ENCODE data around the gene UBALD1. TPM values are rescaled to one million over a fixed set of nuclear protein-coding genes. Genes with fewer than 3 reads are reported as not detected.

UBALD1 gene
- total RNA-seq, 1 donor from 2014 or later: 54.6 TPM

DNA sequence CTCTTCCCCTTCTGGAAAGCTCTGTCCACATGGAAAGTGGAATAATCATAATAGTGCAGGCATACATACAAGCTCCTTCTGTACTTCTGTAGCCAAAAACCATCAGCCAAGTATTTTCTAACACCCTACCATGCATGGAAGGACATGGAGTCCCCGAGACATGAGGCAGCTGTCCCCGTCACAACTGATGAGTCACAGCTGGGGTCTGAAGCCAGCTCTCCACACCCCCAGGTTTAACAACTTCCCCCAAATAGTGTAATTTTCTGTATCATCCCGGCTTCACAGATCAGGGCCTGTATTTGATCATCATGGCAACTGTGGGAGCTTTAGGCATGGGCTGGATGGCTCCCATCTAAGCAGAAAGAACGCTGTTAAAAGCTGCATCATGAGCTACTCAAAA lies 42.0 kb downstream of the UBALD1 start:
- Mint-ChIP-seq H3K9me3 (ENCODE audit: unreplicated experiment) (no peaks in the 10 kb centered on the region), H3K27me3 (ENCODE audit: unreplicated experiment) (no peaks in the 10 kb centered on the region), H3K36me3 (ENCODE audit: unreplicated experiment) (no peaks in the 10 kb centered on the region), H3K4me3 (ENCODE audit: unreplicated experiment) (no peak overlapping the region), H3K27ac (ENCODE audit: unreplicated experiment) (no peak overlapping the region), H3K4me1 (ENCODE audit: low read depth, unreplicated experiment) (no peaks in the 10 kb centered on the region)
- TF ChIP-seq, protein P1, sequence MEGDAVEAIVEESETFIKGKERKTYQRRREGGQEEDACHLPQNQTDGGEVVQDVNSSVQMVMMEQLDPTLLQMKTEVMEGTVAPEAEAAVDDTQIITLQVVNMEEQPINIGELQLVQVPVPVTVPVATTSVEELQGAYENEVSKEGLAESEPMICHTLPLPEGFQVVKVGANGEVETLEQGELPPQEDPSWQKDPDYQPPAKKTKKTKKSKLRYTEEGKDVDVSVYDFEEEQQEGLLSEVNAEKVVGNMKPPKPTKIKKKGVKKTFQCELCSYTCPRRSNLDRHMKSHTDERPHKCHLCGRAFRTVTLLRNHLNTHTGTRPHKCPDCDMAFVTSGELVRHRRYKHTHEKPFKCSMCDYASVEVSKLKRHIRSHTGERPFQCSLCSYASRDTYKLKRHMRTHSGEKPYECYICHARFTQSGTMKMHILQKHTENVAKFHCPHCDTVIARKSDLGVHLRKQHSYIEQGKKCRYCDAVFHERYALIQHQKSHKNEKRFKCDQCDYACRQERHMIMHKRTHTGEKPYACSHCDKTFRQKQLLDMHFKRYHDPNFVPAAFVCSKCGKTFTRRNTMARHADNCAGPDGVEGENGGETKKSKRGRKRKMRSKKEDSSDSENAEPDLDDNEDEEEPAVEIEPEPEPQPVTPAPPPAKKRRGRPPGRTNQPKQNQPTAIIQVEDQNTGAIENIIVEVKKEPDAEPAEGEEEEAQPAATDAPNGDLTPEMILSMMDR (IDR thresholded peaks at IDR 0.05; ENCODE audit: partially characterized antibody, unreplicated experiment): no peak
- DNase-seq: no peak

DNA sequence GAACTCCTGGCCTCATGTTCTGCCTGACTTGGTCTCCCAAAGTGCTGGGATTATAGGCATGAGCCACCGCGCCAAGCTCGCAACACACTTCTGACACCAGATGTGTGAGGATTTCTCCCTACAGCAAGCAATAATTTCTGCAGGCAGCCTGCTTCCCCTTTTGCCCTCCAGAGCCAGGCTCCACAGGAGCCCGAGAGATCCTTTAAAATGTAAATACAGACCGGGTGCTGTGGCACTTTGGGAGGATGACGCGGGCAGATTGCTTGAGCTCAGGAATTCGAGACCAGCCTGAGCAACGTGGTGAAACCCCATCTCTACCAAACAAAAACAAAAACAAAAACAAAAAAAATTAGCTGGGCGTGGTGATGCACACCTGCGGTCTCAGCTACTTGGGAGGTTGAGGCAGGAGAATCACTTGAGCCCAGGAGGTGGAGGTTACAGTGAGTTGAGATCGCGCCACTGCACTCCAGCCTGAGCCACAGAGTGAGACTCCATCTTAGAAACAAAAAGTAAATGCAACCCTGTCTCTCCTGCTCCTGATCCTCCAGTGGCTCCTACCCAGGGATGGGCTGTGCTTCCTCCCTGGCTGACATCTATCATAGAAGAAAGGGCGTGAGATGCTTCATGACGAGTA lies 43.9 kb downstream of the UBALD1 start:
- H3K4me3 Mint-ChIP-seq (ENCODE audit: unreplicated experiment): no peak overlapping the region
- no peaks in the 10 kb centered on the region for H3K4me1 Mint-ChIP-seq (ENCODE audit: low read depth, unreplicated experiment)
- no peak overlapping the region for H3K27ac Mint-ChIP-seq (ENCODE audit: unreplicated experiment)

DNA sequence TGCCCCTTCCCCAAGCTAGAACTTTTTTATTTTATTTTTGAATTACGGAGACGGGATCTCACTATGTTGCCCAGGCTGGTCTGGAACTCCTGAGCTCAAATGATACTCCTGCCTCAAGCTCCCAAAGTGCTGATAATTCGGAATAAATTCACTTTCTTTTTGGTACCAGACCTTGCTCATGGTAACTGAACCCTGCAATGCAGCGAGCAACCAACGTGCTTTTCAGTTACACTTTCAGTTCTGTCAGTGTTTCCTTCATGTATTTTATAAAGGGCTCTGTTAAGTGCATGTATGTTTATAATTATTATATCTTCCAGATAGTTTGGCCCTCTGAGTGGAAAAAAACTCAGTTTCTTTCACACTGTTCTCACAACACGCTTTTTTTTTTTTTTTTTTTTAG lies 44.6 kb downstream of the UBALD1 start:
- no peak overlapping the region for H3K4me3 Mint-ChIP-seq (ENCODE audit: unreplicated experiment)
- TF ChIP-seq, protein P1 (IDR thresholded peaks at IDR 0.05; ENCODE audit: partially characterized antibody, unreplicated experiment): no peak
- no peak overlapping the region for H3K27ac Mint-ChIP-seq (ENCODE audit: unreplicated experiment)
- no peaks in the 10 kb centered on the region for H3K4me1 Mint-ChIP-seq (ENCODE audit: low read depth, unreplicated experiment)
- H3K36me3 Mint-ChIP-seq (ENCODE audit: unreplicated experiment): no peaks in the 10 kb centered on the region
- H3K9me3 Mint-ChIP-seq (ENCODE audit: unreplicated experiment): no peaks in the 10 kb centered on the region
- no peak for DNase-seq
- no peaks in the 10 kb centered on the region for H3K27me3 Mint-ChIP-seq (ENCODE audit: unreplicated experiment)

More for the DNA sequence above, 43.9 kb downstream of the UBALD1 start:
- no peak for DNase-seq
- TF ChIP-seq, protein P1 (IDR thresholded peaks at IDR 0.05; ENCODE audit: partially characterized antibody, unreplicated experiment): no peak
- H3K36me3 Mint-ChIP-seq (ENCODE audit: unreplicated experiment): no peaks in the 10 kb centered on the region
- no peaks in the 10 kb centered on the region for H3K27me3 Mint-ChIP-seq (ENCODE audit: unreplicated experiment)
- H3K9me3 Mint-ChIP-seq (ENCODE audit: unreplicated experiment): no peaks in the 10 kb centered on the region

DNA sequence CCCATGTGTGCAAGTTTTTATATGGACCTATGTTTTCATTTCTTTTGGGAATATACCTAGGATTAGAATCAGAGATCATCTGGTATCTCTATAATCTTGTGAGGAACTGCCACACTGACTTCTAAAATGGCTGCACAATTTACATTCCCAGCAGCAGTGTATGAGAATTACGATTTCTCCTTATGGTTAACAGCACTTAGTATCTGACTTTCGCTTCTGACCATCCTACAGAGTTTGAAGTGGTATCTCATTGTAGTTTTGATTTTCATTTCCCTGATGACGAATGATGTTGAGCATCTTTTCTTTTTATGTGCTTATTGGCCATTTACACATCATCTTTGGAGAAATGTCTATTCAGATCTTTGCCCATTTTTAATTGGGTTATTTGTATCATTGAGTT lies 48.5 kb downstream of the UBALD1 start:
- Mint-ChIP-seq H3K9me3 (ENCODE audit: unreplicated experiment) (no peaks in the 10 kb centered on the region), H3K4me1 (ENCODE audit: low read depth, unreplicated experiment) (no peaks in the 10 kb centered on the region), H3K27ac (ENCODE audit: unreplicated experiment) (no peak overlapping the region)

DNA sequence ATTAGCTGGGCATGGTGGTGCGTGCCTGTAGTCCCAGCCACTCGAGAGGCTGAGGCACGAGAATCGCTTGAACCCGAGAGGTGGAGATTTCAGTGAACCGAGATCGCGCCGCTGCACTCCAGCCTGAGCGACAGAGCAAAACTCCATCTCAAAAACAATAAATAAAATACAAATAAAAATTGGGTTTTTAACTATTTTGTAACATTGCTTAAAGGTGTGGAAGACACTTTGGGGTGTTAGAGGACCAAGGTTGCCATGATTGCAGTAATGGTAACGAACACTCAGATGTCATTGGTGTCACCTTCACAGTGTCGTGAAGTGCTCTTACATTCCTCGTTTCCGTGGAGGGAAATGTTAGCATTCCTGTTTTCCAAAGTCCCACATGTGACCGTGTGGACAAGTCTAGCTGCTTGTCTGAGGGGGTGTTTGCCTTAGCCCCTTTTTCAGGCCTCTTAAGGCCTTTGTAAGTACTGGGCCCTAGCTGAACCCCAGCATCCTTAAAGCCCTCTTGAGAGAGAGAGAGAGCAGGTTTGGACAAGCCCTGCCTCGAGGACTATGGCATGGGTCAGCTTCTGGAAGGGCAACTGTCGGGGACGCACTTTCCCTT lies 49.9 kb downstream of the UBALD1 start:
- Mint-ChIP-seq H3K4me1 (ENCODE audit: low read depth, unreplicated experiment) (no peaks in the 10 kb centered on the region), H3K27ac (ENCODE audit: unreplicated experiment) (no peak overlapping the region), H3K9me3 (ENCODE audit: unreplicated experiment) (no peaks in the 10 kb centered on the region), H3K36me3 (ENCODE audit: unreplicated experiment) (no peaks in the 10 kb centered on the region), H3K27me3 (ENCODE audit: unreplicated experiment) (no peaks in the 10 kb centered on the region), H3K4me3 (ENCODE audit: unreplicated experiment) (no peak overlapping the region)
- no peak for DNase-seq
- TF ChIP-seq, protein P1 (IDR thresholded peaks at IDR 0.05; ENCODE audit: partially characterized antibody, unreplicated experiment): no peak

More for the DNA sequence above, 48.5 kb downstream of the UBALD1 start:
- H3K36me3 Mint-ChIP-seq (ENCODE audit: unreplicated experiment): no peaks in the 10 kb centered on the region
- DNase-seq: no peak
- no peaks in the 10 kb centered on the region for H3K27me3 Mint-ChIP-seq (ENCODE audit: unreplicated experiment)
- H3K4me3 Mint-ChIP-seq (ENCODE audit: unreplicated experiment): no peak overlapping the region
- TF ChIP-seq, protein P1 (IDR thresholded peaks at IDR 0.05; ENCODE audit: partially characterized antibody, unreplicated experiment): no peak

Measured in glutamatergic neuron (in vitro differentiated cells).